ENCODE results near the gene CEP78. TPM values are rescaled to one million over a fixed set of nuclear protein-coding genes. Genes with fewer than 3 reads are reported as not detected.

The CEP78 gene
- total and polyA plus RNA-seq, 7 donors = 1.8 to 4.3 (median 3.0) TPM

DNA sequence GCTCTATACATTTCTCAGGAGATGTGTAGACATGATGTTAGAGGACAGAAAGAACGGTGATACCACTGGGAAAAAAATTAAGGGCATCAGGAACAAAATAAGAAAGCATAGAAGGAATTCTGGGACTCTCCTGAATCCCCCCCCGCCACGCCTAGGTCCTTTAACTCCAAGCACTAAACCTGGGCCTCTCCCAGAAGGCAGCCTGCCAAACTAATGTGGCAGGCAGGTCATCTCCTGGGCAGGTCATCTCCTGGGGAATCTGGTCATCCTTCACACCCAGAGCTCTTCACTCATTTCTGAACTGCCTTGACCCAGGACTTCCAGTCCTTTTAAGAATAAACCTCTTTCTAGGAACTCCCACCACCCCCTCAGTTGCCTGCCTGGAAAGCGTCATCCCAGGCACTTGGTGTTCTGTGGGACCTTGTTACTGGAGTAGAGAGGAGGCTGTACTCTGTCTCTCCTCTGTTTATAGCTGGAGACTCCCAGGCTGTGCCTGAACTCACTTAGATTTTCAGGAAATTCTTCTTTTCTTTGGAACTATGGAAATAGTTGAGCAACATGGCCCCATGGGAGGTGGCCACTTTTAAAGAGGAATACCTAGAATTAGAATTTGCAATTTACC, 85.1 kb downstream of the CEP78 start:
- no peak for TF ChIP-seq CTCF (IDR thresholded peaks at IDR 0.05)
- ATAC-seq (no peak), DNase-seq (no peak)
- intact Hi-C loops (cut with DNase I) = no loop called here
- Histone ChIP-seq H3K27me3 (ENCODE audit: insufficient read depth in 3 of 3, low read length in 2 of 3) (no peaks in the 10 kb centered on the region), H3K27ac (no peak overlapping the region), H3K36me3 (ENCODE audit: insufficient read depth in 1 of 2, low read depth in 1 of 2) (no peaks in the 10 kb centered on the region), H3K4me3 (no peak overlapping the region), H3K4me1 (no peaks in the 10 kb centered on the region), H3K9me3 (no peaks in the 10 kb centered on the region)
- 94 to 99% (median 95%) methylated on average over 4 of the region's 4 CpGs for WGBS, 3 donors

- H3K27ac ChIP-seq = no peak overlapping the region
- no peak for TF ChIP-seq CTCF (IDR thresholded peaks at IDR 0.05)
Observed at GRCh38 chr9:78321505-78321904, 85.6 kb downstream of the CEP78 start.

DNA sequence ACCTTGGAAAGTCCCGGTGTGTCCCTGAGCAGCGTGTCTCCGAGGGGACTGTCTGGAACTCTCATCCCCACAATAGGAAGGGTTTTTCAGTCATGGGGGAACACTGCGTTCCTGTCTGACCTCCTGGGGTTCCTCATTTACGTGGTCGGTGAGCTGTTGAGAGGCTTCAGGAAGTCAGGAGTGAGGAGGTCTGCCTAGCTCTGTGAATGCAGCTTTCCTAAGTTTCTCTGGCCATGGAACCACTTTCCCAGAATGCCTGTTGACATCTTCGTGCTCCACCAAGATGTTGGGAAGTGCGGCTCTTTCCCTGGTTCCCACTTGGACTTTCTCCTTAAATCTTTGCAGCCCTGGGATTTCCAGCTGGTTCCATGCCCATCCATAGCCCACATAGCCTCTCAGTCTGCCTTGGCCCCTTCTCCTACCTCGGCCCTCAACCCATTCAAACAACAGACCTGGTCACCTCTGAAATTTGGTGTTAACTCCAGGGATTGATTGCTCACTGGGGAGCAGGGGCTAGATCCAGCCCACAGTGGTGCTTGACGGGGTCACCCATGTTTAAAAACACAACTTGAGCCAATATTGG, 88.3 kb downstream of the CEP78 start:
- intact Hi-C loops (cut with DNase I) = no loop called here
- H3K27me3 ChIP-seq (ENCODE audit: insufficient read depth in 3 of 3, low read length in 2 of 3) = no peaks in the 10 kb centered on the region
- ATAC-seq (no peak), DNase-seq (no peak)
- 85 to 86% (median 86%) methylated on average over 10 of the region's 10 CpGs for WGBS, 3 donors
- no peaks in the 10 kb centered on the region for H3K4me1 ChIP-seq
- H3K27ac ChIP-seq = no peak overlapping the region
- no peaks in the 10 kb centered on the region for H3K9me3 ChIP-seq
- TF ChIP-seq CTCF (IDR thresholded peaks at IDR 0.05) = no peak
- no peak overlapping the region for H3K4me3 ChIP-seq
- H3K36me3 ChIP-seq (ENCODE audit: insufficient read depth in 1 of 2, low read depth in 1 of 2) = no peaks in the 10 kb centered on the region

More at GRCh38 chr9:78321505-78321904, 85.6 kb downstream of the CEP78 start:
- H3K27me3 ChIP-seq (ENCODE audit: insufficient read depth in 3 of 3, low read length in 2 of 3) = no peaks in the 10 kb centered on the region
- no peaks in the 10 kb centered on the region for H3K9me3 ChIP-seq
- 90 to 93% (median 91%) methylated on average over 7 of the region's 7 CpGs for WGBS, 3 donors
- no peak overlapping the region for H3K4me3 ChIP-seq
- no peaks in the 10 kb centered on the region for H3K4me1 ChIP-seq
- H3K36me3 ChIP-seq (ENCODE audit: insufficient read depth in 1 of 2, low read depth in 1 of 2) = no peaks in the 10 kb centered on the region
- DNase-seq = no peak
- intact Hi-C loops (cut with DNase I) = no loop called here
- no peak for ATAC-seq

DNA sequence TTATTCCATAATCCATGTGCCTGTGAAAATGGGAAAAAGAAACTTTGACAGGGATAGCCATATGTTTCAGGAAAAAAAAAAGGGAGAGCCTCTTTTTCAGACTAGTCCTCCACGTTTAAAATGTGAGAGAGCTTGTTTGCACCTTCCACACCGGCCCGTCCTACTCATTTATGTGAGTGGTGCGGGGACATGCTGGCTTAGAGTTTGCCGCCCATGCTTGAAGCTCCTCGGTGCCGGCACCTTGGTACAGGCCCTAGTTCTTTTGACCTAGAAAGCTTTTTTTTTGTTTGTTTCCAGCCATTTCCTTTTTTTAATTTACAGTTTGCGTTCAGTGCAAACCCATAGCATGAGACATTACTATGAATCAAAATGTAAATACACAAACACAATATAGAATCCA, 88.8 kb downstream of the CEP78 start:
- WGBS, 3 donors = 88 to 92% (median 89%) methylated on average over 8 of the region's 8 CpGs
- no peak for ATAC-seq
- no peak for DNase-seq
- no peaks in the 10 kb centered on the region for H3K27me3 ChIP-seq (ENCODE audit: insufficient read depth in 3 of 3, low read length in 2 of 3)
- no peaks in the 10 kb centered on the region for H3K9me3 ChIP-seq
- H3K27ac ChIP-seq = no peak overlapping the region
- intact Hi-C loops (cut with DNase I) = no loop called here
- H3K4me1 ChIP-seq = no peaks in the 10 kb centered on the region
- no peak for TF ChIP-seq CTCF (IDR thresholded peaks at IDR 0.05)
- H3K4me3 ChIP-seq = no peak overlapping the region
- no peaks in the 10 kb centered on the region for H3K36me3 ChIP-seq (ENCODE audit: insufficient read depth in 1 of 2, low read depth in 1 of 2)

DNA sequence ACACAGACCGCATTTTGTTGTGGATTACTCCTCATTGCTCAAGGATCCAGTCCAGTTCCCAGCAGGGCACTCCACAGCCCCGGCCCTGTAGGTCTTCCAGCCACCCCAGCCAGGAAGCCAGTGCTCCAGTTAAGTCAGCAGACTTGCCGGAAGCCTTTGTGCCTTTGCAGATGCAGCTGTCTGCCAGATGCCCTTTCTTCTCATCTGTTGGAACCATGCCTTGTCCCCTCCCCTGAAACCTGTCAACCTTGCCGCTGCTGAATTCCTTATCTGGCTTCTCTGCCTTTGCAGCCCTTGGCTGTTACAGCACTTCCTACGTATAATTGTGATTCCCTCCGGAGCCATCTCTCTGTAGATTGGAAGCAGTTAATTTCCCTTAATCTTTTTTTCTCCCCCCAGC, 89.5 kb downstream of the CEP78 start:
- Histone ChIP-seq H3K4me1 (no peaks in the 10 kb centered on the region), H3K36me3 (ENCODE audit: insufficient read depth in 1 of 2, low read depth in 1 of 2) (no peaks in the 10 kb centered on the region), H3K27ac (no peak overlapping the region), H3K9me3 (no peaks in the 10 kb centered on the region), H3K4me3 (no peak overlapping the region), H3K27me3 (ENCODE audit: insufficient read depth in 3 of 3, low read length in 2 of 3) (no peaks in the 10 kb centered on the region)
- no peak for TF ChIP-seq CTCF (IDR thresholded peaks at IDR 0.05)
- ATAC-seq (no peak), DNase-seq (no peak)
- intact Hi-C loops (cut with DNase I) = no loop called here
- WGBS, 3 donors = 14 to 17% (median 16%) methylated on average over 6 of the region's 6 CpGs
